ENCODE data around the gene SCAI. TPM values are rescaled to one million over a fixed set of nuclear protein-coding genes. Genes with fewer than 3 reads are reported as not detected.

The SCAI gene
- 91.1 TPM for total RNA-seq

GRCh38 chr9:125143377-125144090 is at the start of gene SCAI:
Gene SCAI, minus strand, starts transcription at chr9:125143528. Its CDS starts 91 bp downstream, at chr9:125143437.

DNA sequence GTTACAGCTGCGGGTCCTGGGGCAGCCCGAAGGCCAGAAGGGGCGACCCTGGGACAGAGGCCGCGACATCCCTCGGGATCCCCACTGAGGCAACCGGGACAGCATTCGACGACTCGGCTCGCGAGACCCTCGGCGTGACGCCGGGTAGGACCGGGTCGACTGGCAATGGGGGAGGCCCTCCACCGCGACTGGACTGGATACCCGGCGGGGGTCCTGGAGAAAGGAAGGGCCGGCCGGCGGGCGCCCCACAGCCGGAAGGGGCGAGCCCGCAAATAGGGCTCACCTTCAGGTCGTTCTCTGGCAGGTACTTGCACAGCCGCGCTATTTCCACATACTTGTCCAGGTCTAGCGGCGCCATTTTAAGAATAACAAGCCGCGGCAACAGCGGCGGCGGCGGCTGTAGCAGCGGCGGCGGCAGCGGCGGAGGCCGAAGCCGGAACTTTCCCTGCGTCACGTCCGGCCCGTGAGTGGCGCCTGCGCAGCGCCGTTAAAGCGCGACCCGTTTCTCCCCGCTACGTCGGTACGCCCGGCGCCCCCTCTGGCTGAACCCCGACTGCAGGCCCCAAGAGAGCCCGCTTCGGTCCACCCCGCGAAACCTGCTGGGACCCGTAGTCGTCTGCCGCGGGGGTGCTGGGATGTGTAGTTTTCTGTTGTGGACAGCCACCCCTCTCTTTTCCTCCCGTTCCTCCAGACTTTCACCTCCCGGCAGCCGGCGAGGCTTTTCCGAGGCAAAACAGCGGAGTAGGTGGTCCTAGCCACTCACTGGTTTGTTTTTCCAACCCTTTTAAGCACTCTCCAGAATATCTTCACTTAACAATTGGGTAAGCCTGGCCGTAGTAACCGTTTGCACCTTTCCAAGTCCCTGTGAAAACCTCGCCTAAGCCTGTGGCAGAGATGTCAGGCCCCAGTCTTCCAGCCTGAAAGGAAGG is 46.3 kb upstream of the SCAI start, which contains the start of gene PPP6C:
Gene PPP6C, minus strand, starts transcription at position 443 of the 929 bp plus-strand sequence. Its CDS starts 85 bp downstream, at position 358.

GRCh38 chr9:124940894-124941678 is 202.2 kb downstream of the SCAI start, which contains the start of gene GOLGA1:
Gene GOLGA1, minus strand, starts transcription at chr9:124941083. Its CDS starts 2,372 bp downstream, at chr9:124938711.

Other genes starting within 250 kb of the SCAI start
- gene GOLGA1, start 202.4 kb downstream of the SCAI start, total RNA-seq: 27.5 TPM
- gene PPP6C, start 46.3 kb upstream of the SCAI start, total RNA-seq: 21.6 TPM
- gene RABEPK, start 57.0 kb upstream of the SCAI start, total RNA-seq: 18.5 TPM
- 29.1 TPM for gene HSPA5, start 97.8 kb upstream of the SCAI start, total RNA-seq
- gene GAPVD1, start 118.3 kb upstream of the SCAI start, total RNA-seq: 128 TPM

Measured in parietal lobe (tissue), 1 donor.